Thymus (tissue), 11 donors: ENCODE measurements around the gene SLC41A1. TPM values are rescaled to one million over a fixed set of nuclear protein-coding genes. Genes with fewer than 3 reads are reported as not detected.

Source experiments
- DNase-seq, 9 donors: peaks; one replicate each; pipeline ENCODE4 v3.0.0-alpha.2; 2013; ENCODE audit warnings: low spot score in 9 of 9, low read depth in 6 of 9, missing footprints in 1 of 9
- H3K27ac ChIP-seq, 2 donors: one replicate each; pipeline ENCODE4 v1.5.1; 2013; ENCODE audit warnings: control low read depth in 1 of 2, low read depth in 1 of 2, low read length in 1 of 2, mild to moderate bottlenecking in 1 of 2, moderate library complexity in 1 of 2
- H3K27me3 ChIP-seq, 2 donors: one replicate each; pipeline ENCODE4 v1.5.1; 2013; ENCODE audit warnings: low read length in 1 of 2; ENCODE audit not compliant: control insufficient read depth in 2 of 2, insufficient read depth in 1 of 2
- H3K36me3 ChIP-seq, 2 donors: one replicate each; pipeline ENCODE4 v1.5.1; 2013; ENCODE audit warnings: low read length in 1 of 2, mild to moderate bottlenecking in 1 of 2, moderate library complexity in 1 of 2; ENCODE audit not compliant: control insufficient read depth in 2 of 2, insufficient read depth in 2 of 2
- H3K4me1 ChIP-seq, 2 donors: one replicate each; pipeline ENCODE4 v1.5.1; 2013; ENCODE audit warnings: low read length in 2 of 2; ENCODE audit not compliant: control insufficient read depth in 2 of 2, insufficient read depth in 2 of 2
- H3K4me3 ChIP-seq, 2 donors: one replicate each; pipeline ENCODE4 v1.5.1; 2013; ENCODE audit warnings: low read length in 2 of 2, control low read depth in 1 of 2, mild to moderate bottlenecking in 1 of 2
- H3K9me3 ChIP-seq, 2 donors: one replicate each; pipeline ENCODE4 v1.5.1; 2013; ENCODE audit warnings: low read length in 1 of 2, mild to moderate bottlenecking in 1 of 2; ENCODE audit not compliant: control insufficient read depth in 2 of 2, insufficient read depth in 1 of 2
- WGBS: extraction: QIAGEN DNeasy Blood & Tissue Kit; methylation state at CpG from one replicate; pipeline ENCODE4 v1.1.7; 2013; 5-methylcytosine and 5-hydroxymethylcytosine counted together
- polyA plus RNA-seq: library from polyadenylated mRNA; stranded (reverse); fragments of 200-250 nt; gene quantifications from one replicate; pipeline ENCODE4 v1.2.3, GENCODE V29; 2013
- total RNA-seq: library from RNA; stranded (reverse); fragments of 120-200 nt; gene quantifications from one replicate; pipeline ENCODE4 v1.2.4, GENCODE V29; 2013
- donor health status: healthy.

Gene SLC41A1
- total and polyA plus RNA-seq, 2 donors = 3.7 to 7.8 TPM

DNA sequence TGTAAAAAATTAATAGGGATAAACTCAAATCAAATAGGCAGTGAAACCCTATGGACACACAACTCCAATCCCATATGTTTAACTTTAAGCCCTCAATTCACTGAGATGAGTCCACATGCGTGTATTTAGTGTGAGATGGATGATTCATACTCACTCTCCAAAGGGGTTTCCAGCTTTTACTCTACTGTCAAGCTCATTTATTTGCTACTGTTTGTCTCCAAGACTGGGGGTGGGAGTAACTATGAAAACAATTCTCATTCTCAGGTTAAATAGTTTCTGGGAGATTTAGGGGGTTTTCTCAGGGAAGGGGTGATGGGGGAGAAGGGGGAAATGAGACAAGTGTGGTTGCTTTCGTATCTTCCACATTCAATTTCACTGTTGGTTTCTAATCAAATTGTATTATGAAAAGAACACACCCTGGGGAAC lies 40.4 kb downstream of the SLC41A1 start:
- Histone ChIP-seq H3K27me3 (peaks cover 11 to 20% of the 10 kb centered on the region in 2 donors), H3K27ac (no peak overlapping the region), H3K4me1 (peaks cover 6 to 25% of the 10 kb centered on the region in 2 donors), H3K36me3 (peaks cover 0 to 6% of the 10 kb centered on the region in 2 donors), H3K9me3 (no peaks in the 10 kb centered on the region), H3K4me3 (no peak overlapping the region)
- 93% methylated on average over 2 of the region's 2 CpGs for WGBS
- DNase-seq = peak in 1 of 9 donors; percentile 9

DNA sequence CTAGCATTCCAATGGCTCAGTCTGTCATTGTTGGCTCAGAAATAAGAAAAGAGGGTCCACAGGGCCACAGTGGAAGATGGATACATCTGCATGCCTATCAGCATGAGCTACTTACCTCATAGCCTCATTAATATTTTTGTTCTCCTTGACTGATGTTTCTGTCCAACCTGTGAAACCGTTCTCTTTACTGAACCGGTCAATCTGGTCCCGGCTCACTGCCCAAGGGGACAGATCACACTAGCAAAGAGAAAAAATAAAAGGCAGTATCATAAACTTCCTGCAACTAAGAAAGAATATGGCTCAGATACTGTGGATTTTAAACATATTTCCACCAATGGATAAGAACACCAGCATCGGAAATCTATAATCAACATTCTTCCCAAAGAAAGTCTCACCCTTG lies 42.4 kb downstream of the SLC41A1 start:
- H3K9me3 ChIP-seq = no peaks in the 10 kb centered on the region
- 98% methylated on average over 4 of the region's 4 CpGs for WGBS
- no peak overlapping the region for H3K27ac ChIP-seq
- no peak overlapping the region for H3K4me3 ChIP-seq
- H3K36me3 ChIP-seq = peaks cover 0 to 6% of the 10 kb centered on the region in 2 donors
- DNase-seq = no peak
- peaks cover 6 to 24% of the 10 kb centered on the region in 2 donors for H3K4me1 ChIP-seq
- H3K27me3 ChIP-seq = peaks cover 11 to 20% of the 10 kb centered on the region in 2 donors

DNA sequence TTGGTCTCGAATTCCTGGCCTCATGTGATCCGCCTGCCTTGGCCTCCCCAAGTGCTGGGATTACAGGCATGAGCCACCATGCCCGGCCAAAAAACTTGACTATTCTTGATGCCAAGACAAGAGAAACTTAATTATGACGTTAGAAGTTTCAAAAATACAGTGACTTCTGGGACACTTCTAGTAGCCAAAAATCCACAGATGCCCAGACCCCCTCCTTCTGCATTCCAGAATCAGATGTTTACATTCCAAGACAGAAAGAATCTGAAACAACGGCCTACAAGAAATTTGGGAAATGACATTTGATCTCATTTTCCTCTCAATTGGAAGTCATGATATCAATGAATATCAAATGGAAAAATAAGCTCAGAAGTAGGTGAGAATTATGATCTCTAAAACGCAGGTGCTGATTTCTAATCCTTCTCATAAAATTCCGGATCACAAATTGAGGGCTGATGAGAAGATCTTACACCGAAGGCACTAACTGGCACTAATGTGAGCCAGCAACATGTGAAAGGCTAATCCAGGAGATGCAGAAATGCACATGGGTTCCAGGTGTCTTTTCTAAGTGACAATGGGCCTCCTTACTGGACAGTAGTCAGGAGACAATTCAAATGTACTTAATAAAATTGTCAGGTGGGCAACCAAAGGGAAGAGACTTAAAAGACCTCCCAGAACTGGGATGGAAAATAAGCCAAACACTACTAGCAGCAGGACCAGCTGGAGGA lies 43.2 kb downstream of the SLC41A1 start:
- no peak overlapping the region for H3K4me3 ChIP-seq
- 95% methylated on average over 8 of the region's 8 CpGs for WGBS
- DNase-seq = no peak
- no peak overlapping the region for H3K27ac ChIP-seq
- peaks cover 4 to 17% of the 10 kb centered on the region in 2 donors for H3K4me1 ChIP-seq
- peaks cover 11 to 16% of the 10 kb centered on the region in 2 donors for H3K27me3 ChIP-seq
- H3K36me3 ChIP-seq = peaks cover 0 to 6% of the 10 kb centered on the region in 2 donors
- no peaks in the 10 kb centered on the region for H3K9me3 ChIP-seq

DNA sequence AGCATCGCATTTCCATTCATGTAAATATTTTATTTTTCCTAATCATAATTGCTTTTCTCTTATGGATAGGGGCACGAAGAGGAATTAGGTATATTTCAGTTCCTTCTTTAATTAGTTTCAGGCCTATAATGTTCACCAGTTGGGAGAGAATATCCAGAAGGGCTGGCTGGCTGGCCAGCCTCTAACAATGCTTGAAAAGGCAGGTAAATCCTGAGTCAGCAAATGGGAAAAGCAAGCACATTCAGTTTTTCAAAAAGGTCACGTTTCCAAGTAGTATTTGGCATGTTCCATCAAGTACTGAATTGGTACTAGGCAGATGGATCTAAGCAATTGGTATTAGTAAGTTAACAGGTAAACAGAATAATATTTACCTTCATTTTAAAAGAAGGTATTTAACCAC lies 45.8 kb downstream of the SLC41A1 start:
- Histone ChIP-seq H3K4me3 (no peak overlapping the region), H3K9me3 (no peaks in the 10 kb centered on the region), H3K27me3 (peaks cover 0 to under 1% of the 10 kb centered on the region in 2 donors), H3K36me3 (peaks cover 0 to 6% of the 10 kb centered on the region in 2 donors), H3K27ac (no peak overlapping the region), H3K4me1 (peaks cover 0 to 7% of the 10 kb centered on the region in 2 donors)
- DNase-seq = no peak
- WGBS = 92% methylated on average over 3 of the region's 3 CpGs

DNA sequence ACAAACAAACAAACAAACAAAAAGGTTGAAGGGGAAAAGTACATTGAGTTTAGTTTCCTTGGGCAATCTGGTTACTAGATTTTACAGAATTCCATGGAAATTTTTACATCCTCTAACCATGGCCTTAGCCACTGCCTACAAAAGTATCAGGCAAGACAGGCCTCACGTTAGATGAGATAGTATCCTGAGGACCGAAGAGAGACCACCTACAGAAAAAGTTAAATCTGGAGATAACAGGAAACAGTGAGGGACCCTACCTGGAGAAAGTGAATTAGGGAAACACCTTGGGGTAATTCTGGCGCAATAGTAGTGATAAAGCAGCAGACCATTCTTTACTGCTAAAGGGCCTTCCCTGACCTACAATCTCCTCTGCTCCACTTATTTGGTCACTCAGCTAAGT lies 46.4 kb downstream of the SLC41A1 start:
- H3K36me3 ChIP-seq = peaks cover 0 to 6% of the 10 kb centered on the region in 2 donors
- H3K4me1 ChIP-seq = peaks cover 0 to 4% of the 10 kb centered on the region in 2 donors
- DNase-seq = no peak
- no peak overlapping the region for H3K27ac ChIP-seq
- H3K4me3 ChIP-seq = no peak overlapping the region
- no peaks in the 10 kb centered on the region for H3K27me3 ChIP-seq
- 62% methylated on average over 3 of the region's 3 CpGs for WGBS
- no peaks in the 10 kb centered on the region for H3K9me3 ChIP-seq

DNA sequence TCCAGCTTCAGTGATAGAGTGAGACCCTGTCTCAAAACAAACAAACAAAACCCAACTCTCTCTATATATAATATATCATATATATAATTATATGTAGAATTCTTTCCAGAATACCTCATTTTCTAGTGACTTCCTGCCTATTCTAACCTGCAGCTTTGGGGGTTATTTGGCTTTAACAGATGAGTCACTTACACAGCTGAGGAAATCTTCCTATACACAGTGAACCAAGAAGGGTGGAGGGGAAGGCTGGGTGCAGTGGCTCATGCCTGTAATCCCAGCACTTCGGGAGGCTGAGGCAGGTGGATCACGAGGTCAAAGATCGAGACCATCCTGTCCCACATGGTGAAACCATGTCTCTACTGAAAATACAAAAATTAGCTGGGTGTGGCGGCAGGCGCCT lies 47.0 kb downstream of the SLC41A1 start:
- Histone ChIP-seq H3K4me3 (no peak overlapping the region), H3K27me3 (no peaks in the 10 kb centered on the region), H3K27ac (no peak overlapping the region), H3K36me3 (peaks cover 0 to 6% of the 10 kb centered on the region in 2 donors), H3K9me3 (no peaks in the 10 kb centered on the region), H3K4me1 (no peaks in the 10 kb centered on the region)
- no peak for DNase-seq
- 78% methylated on average over 5 of the region's 5 CpGs for WGBS

DNA sequence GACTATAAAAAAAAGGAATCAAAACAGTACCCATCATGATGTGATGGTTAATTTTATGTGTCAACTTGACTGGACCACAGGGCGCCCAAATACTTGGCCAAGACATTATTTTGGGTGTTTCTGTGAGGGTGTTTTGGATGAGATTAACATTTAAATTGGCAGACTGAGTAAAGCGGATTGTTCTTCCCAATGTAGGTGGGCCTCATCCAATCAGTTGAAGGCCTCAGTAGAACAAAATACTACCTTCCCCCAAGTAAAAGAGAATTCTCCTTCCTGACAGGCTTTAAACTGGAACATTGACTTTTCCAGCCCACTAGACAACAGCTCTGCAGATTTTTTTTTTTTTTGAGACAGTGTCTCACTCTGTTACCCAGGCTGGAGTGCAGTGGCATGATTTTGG lies 48.4 kb downstream of the SLC41A1 start:
- DNase-seq = no peak

DNA sequence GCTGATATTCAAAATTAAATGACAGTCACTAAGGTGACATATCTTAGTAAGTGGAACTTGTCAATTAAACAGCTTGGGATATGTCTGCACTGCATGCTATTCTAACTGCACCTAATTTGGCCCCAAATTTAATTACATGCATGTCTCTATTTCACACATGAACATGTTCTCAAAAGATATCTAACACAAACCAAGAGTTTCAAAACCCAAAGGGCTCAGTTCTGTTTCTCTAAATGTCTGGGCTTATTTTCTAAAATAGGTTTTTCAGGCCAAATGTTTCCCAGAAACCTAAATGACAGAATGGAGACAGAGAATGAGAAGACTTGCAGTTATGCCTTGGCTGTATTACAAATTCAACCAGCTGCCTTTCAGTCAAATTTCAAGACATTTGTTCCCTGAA lies 49.0 kb downstream of the SLC41A1 start:
- Histone ChIP-seq H3K27ac (no peak overlapping the region), H3K4me1 (no peaks in the 10 kb centered on the region), H3K4me3 (no peak overlapping the region), H3K9me3 (no peaks in the 10 kb centered on the region), H3K27me3 (no peaks in the 10 kb centered on the region), H3K36me3 (no peaks in the 10 kb centered on the region)
- DNase-seq = no peak

More for the DNA sequence above, 48.4 kb downstream of the SLC41A1 start:
- 100% methylated on average over 2 of the region's 2 CpGs for WGBS
- H3K4me1 ChIP-seq = no peaks in the 10 kb centered on the region
- H3K9me3 ChIP-seq = no peaks in the 10 kb centered on the region
- H3K27me3 ChIP-seq = no peaks in the 10 kb centered on the region
- no peak overlapping the region for H3K4me3 ChIP-seq
- H3K27ac ChIP-seq = no peak overlapping the region
- no peaks in the 10 kb centered on the region for H3K36me3 ChIP-seq

DNA sequence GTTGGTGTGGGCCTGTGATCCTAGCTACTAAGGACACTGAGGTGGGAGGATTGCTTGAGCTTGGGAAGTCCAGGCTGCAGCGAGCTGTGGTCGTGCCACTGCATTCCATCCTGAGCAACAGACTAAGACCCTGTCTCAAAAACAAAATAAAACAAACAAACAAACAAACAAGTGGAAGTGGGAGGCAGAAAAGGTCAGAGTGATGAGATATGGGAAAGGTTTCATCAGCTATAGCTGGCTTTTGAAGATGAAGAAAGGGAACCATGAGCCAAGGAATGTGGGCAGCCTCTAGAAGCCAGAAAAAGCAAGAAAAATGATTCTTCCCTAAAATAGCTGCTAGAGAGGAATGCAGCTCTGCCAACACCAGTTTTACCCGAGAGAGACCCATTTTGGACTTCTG lies 52.4 kb downstream of the SLC41A1 start:
- H3K4me3 ChIP-seq = no peak overlapping the region
- 96% methylated on average over 3 of the region's 3 CpGs for WGBS
- H3K4me1 ChIP-seq = no peaks in the 10 kb centered on the region
- no peaks in the 10 kb centered on the region for H3K9me3 ChIP-seq
- no peaks in the 10 kb centered on the region for H3K36me3 ChIP-seq
- H3K27ac ChIP-seq = no peak overlapping the region
- DNase-seq = no peak
- H3K27me3 ChIP-seq = no peaks in the 10 kb centered on the region
